ENCODE data around the gene JAML. TPM values are rescaled to one million over a fixed set of nuclear protein-coding genes. Genes with fewer than 3 reads are reported as not detected.

The JAML gene
- total RNA-seq, 1 donor from 2014 or later: 377 TPM

DNA sequence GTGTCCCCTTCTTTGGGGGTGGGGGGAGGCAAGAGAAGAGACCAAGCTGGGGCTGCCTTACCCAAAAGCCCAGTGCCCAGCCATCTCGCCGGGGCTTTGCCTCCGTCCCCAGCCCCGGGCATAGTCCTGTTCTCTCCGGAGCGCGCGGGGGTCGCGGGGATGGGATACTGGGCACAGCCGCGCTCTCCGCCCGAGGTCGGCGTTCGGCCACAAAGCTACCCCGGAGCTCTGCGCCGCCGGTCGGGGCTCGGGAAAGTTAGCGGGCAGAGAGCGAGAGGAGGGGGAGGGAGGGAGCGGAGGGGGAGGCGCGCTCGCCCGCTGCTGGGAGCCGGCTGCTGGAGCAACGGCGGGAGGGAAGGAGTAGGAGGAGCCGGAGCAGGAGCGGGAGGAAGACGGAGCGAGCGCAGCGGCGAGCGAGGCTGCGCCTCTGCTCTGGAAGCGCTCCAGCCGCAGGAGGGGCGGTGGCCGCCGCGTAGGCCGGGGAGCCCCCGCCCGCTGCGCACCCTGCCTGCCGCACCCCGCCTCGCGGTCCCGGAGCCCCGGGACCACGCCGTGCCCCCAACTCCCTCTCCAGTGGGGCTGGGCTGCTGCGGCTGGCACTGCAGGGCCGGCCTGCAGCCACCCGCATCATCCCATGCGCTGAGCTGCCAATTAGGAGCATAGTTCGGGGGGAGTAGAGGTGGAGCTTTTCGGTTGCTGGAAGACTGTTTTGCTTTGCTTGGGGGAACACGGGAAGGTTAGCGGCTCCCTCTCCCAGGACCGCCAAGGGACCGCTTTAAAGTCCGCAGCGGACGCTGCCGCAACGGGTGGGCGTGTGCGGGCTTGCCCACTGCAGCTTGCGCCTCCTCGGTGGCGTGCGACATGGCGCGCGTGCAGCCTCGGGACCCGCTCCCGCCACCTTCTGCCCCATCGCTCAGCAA is 72.0 kb downstream of the JAML start, which contains the start of gene SCN4B:
Gene SCN4B (minus strand): TSS at position 272 of the 920 bp plus-strand sequence. CDS start 150 bp downstream, at position 122.
- intact Hi-C loops (cut with micrococcal nuclease): no loop called here
- Mint-ChIP-seq H3K4me1 (ENCODE audit: low read depth) (peaks cover 6% of the 10 kb centered on the region), H3K27me3 (ENCODE audit: low read depth) (peaks cover 81% of the 10 kb centered on the region), H3K36me3 (ENCODE audit: low read depth) (no peaks in the 10 kb centered on the region), H3K4me3 (ENCODE audit: low read depth) (peak within 1 kb of the TSS; percentile 65), H3K9me3 (no peaks in the 10 kb centered on the region), H3K27ac (no peak within 1 kb of the TSS)
- no peak for DNase-seq (ENCODE audit: low spot score)

DNA sequence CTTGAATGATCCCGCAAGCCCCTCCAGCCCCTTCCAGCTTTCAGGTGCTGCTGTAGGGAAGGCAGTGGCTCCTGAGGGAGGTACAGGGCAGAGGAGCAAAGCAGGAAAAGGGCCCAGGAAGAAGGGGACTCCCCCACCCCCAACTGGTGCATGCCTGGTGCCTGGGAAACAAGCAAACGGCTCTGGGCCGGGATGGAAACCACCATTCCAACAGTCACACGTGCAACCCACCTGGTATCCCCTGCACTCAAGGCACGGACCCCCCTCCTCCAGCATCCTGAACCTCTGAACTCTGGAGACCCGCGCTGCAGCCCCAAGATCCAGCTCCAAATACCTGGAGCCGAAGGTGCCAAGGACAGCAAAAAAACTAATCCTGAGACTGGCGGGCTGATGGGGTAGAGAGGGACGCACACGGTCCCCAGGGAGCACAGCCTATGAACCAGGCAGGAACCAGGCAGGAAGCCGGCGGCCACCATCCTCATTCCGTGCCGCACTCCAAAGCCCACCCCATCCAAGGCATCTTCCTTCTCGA is 72.7 kb downstream of the JAML start:
- H3K9me3 Mint-ChIP-seq: no peaks in the 10 kb centered on the region
- H3K27me3 Mint-ChIP-seq (ENCODE audit: low read depth): peaks cover 80% of the 10 kb centered on the region
- no peak overlapping the region for H3K27ac Mint-ChIP-seq
- H3K36me3 Mint-ChIP-seq (ENCODE audit: low read depth): no peaks in the 10 kb centered on the region
- DNase-seq (ENCODE audit: low spot score): no peak
- H3K4me1 Mint-ChIP-seq (ENCODE audit: low read depth): peaks cover 6% of the 10 kb centered on the region
- H3K4me3 Mint-ChIP-seq (ENCODE audit: low read depth): peak overlapping the region; percentile 45
- intact Hi-C loops (cut with micrococcal nuclease): no loop called here

DNA sequence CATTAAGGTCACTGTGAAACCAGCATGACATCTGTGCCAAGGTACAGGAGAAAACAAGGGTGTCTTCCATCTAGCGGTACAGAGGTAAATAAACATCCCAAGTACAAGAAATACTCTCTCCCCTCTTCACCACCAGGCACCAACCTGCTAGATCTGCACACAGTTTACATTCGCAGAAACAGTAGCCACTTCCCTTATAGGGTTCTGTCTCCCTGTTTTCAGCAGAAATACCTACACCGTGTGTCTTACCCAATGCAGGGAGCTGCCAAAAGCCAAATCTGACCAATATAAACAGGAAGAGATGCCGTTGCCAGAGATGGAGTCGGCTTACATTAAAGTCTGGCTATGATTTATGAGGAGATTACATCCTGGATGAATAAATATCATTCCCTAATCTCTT is 73.4 kb downstream of the JAML start:
- Mint-ChIP-seq H3K27me3 (ENCODE audit: low read depth) (peaks cover 77% of the 10 kb centered on the region), H3K36me3 (ENCODE audit: low read depth) (no peaks in the 10 kb centered on the region), H3K4me3 (ENCODE audit: low read depth) (no peak overlapping the region), H3K9me3 (no peaks in the 10 kb centered on the region), H3K4me1 (ENCODE audit: low read depth) (peaks cover 2% of the 10 kb centered on the region), H3K27ac (no peak overlapping the region)
- DNase-seq (ENCODE audit: low spot score): no peak
- intact Hi-C loops (cut with micrococcal nuclease): no loop called here

DNA sequence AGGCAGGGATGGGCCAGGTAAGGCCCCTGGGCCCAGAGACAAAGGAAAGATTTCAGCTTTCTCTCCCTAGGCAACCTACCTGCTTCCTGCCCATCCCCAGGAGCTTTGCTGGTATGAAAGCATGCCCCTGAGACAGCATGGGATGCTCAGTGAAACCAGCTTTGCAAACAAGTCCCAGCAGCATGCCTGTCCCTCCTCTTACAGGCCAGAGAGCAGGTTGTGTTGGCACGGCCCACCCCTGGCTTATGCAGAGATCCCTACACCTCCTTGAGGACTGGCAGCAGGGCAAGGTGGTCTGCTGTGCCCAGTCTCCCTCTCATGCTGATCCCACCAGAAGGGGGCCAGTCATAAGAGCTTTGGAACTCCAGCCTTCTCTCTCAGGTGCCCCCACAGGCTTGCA is 75.3 kb downstream of the JAML start:
- DNase-seq (ENCODE audit: low spot score): no peak
- H3K4me3 Mint-ChIP-seq (ENCODE audit: low read depth): no peak overlapping the region
- intact Hi-C loops (cut with micrococcal nuclease): loop anchor here (5.0 to 10.0 kb wide), 2 partner anchors 203 to 345 kb away; no protein-coding TSS in a partner anchor
- H3K27me3 Mint-ChIP-seq (ENCODE audit: low read depth): peaks cover 67% of the 10 kb centered on the region
- H3K9me3 Mint-ChIP-seq: no peaks in the 10 kb centered on the region
- H3K27ac Mint-ChIP-seq: no peak overlapping the region
- H3K36me3 Mint-ChIP-seq (ENCODE audit: low read depth): no peaks in the 10 kb centered on the region
- H3K4me1 Mint-ChIP-seq (ENCODE audit: low read depth): peaks cover 3% of the 10 kb centered on the region

DNA sequence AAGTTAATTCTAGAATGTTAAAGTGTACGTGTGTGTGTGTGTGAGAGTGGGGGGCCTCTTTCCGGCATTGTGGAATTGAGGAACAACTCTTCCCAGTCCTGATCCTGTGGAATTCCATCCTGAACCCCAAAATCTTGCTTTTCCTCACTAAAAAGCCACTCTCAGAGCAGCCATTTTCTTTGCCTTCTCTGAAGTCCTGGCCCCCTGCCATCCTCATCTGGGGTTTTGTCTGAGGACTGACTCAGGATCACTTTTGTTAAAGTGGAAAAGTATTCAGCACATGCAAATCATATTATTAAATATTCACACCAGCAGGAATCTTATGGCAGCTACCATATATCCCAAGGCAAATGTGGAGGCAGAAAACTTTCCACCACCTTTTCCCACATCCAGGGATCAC is 76.0 kb downstream of the JAML start:
- Mint-ChIP-seq H3K27me3 (ENCODE audit: low read depth) (peaks cover 67% of the 10 kb centered on the region), H3K27ac (no peak overlapping the region), H3K4me1 (ENCODE audit: low read depth) (peaks cover 3% of the 10 kb centered on the region), H3K9me3 (no peaks in the 10 kb centered on the region), H3K4me3 (ENCODE audit: low read depth) (no peak overlapping the region), H3K36me3 (ENCODE audit: low read depth) (no peaks in the 10 kb centered on the region)
- DNase-seq (ENCODE audit: low spot score): no peak
- intact Hi-C loops (cut with micrococcal nuclease): loop anchor here (5.0 to 10.0 kb wide), 2 partner anchors 203 to 344 kb away; no protein-coding TSS in a partner anchor

DNA sequence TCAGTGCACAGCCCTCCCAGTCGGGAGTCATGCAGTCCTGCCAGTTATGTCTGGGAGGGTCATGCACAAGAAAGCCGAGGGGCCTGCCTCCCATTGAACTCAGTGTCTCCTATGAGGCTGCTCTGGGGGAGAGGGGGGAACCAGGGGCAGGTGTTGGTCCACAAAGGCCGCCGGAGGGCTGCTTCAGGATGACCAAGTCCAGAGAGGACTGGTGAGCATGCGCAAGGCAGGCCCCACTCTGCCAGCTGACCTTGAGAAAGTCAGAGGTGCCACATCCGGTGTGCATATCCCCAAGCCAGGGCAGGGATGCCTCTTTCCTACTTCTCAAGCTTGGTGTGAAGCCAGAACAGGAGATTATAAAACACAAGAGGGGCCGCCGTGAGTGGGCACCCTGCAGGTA is 76.6 kb downstream of the JAML start:
- intact Hi-C loops (cut with micrococcal nuclease): loop anchor here (5.0 to 10.0 kb wide), 2 partner anchors 204 to 343 kb away; no protein-coding TSS in a partner anchor
- Mint-ChIP-seq H3K27ac (no peak overlapping the region), H3K9me3 (no peaks in the 10 kb centered on the region), H3K36me3 (ENCODE audit: low read depth) (no peaks in the 10 kb centered on the region), H3K4me3 (ENCODE audit: low read depth) (no peak overlapping the region), H3K4me1 (ENCODE audit: low read depth) (peaks cover 3% of the 10 kb centered on the region), H3K27me3 (ENCODE audit: low read depth) (peaks cover 64% of the 10 kb centered on the region)
- no peak for DNase-seq (ENCODE audit: low spot score)

DNA sequence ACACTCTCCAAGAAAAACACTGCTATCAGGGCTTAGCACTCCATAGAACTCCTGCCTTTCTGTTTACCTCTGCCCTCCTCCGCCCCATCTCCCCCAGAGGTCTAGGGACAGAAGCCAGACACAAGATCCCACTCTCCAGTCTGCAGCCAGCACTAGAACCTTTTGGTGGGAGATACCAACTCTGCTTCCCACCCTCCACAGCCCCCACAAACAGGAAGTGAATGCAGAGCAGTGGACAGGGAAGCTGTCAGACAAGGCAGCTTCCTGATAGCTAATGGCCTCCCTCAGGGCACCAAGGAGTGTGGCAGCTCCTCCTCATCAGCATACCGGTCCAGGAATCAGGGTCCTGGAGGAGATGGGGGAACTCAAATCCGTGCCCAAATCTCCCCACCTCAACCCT is 77.3 kb downstream of the JAML start:
- H3K36me3 Mint-ChIP-seq (ENCODE audit: low read depth): no peaks in the 10 kb centered on the region
- H3K4me1 Mint-ChIP-seq (ENCODE audit: low read depth): peaks cover 6% of the 10 kb centered on the region
- intact Hi-C loops (cut with micrococcal nuclease): loop anchor here (5.0 to 10.0 kb wide), 2 partner anchors 205 to 343 kb away; no protein-coding TSS in a partner anchor
- no peaks in the 10 kb centered on the region for H3K9me3 Mint-ChIP-seq
- no peak for DNase-seq (ENCODE audit: low spot score)
- H3K4me3 Mint-ChIP-seq (ENCODE audit: low read depth): no peak overlapping the region
- H3K27ac Mint-ChIP-seq: no peak overlapping the region
- H3K27me3 Mint-ChIP-seq (ENCODE audit: low read depth): peaks cover 68% of the 10 kb centered on the region

DNA sequence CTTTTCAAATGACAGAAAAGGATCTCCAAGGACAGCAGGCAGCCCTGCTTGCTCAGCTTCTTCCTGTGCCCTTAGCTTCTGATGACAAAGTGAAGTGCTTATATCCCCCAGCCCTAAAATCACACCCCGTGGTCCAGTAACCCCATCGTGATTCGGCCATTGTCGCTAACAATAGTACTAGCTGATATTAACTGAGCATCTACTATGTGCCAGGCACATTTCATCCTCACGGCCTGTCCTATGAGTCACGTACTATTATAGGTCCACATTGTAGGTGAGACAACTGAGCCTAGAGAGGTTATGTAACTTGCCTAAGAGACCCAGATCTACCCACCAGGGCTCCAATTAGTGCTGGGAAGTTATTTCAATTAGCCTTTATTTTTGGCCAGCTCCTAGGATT is 78.3 kb downstream of the JAML start:
- peaks cover 70% of the 10 kb centered on the region for H3K27me3 Mint-ChIP-seq (ENCODE audit: low read depth)
- H3K36me3 Mint-ChIP-seq (ENCODE audit: low read depth): no peaks in the 10 kb centered on the region
- peak overlapping the region; percentile 77 for H3K4me3 Mint-ChIP-seq (ENCODE audit: low read depth)
- H3K27ac Mint-ChIP-seq: no peak overlapping the region
- intact Hi-C loops (cut with micrococcal nuclease): loop anchor here (5.0 to 10.0 kb wide), 2 partner anchors 206 to 342 kb away; no protein-coding TSS in a partner anchor
- DNase-seq (ENCODE audit: low spot score): no peak
- no peaks in the 10 kb centered on the region for H3K9me3 Mint-ChIP-seq
- peaks cover 6% of the 10 kb centered on the region for H3K4me1 Mint-ChIP-seq (ENCODE audit: low read depth)

DNA sequence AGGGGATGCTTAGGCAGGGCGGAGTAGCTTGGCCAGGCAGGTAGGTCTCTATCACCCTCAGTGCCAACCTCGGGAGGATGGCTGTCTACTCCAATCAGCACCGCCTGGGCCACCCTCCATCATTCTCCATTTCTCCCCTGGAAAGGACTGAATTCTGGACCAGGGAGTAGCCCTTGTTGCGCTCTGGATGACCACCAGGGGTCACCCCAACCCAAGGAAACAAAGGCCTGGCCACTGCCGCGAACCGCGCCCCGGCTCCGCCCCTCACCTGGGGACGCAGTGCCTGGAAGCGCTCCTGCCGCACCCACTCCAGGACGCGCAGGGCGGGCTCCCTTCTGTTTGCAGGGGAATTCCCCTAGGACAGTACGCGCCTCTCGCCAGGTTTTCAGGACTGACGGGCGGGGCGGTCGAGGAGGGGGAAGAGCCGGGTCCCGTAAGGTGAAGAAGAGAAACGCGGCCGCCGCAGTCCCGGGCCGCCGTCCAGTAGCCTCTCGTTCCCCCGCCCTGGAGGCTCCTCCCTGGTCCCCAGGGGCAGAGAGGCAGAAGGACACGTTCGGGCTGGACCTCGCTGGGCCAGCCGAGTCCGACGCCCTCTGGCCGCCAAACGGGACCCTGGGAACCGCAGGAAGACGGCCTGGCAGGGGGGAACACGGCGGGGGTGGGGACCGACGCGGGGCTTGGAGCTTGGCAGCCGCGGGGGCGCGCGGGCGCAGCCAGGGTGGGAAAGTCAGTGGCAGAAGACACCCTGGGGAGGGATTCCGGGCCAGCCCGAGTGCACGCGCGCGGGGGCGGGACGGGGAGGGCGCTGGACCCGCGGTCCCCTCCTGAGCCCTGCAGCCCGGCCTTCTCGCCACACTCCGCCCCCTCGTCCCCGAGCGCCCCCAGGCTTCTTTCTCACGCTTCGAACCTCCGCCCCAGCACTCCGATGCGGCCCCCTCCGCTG is 79.3 kb downstream of the JAML start:
- Mint-ChIP-seq H3K27ac (peak overlapping the region; percentile 24), H3K4me1 (ENCODE audit: low read depth) (peaks cover 6% of the 10 kb centered on the region), H3K27me3 (ENCODE audit: low read depth) (peaks cover 66% of the 10 kb centered on the region), H3K36me3 (ENCODE audit: low read depth) (no peaks in the 10 kb centered on the region), H3K4me3 (ENCODE audit: low read depth) (peak overlapping the region; percentile 81), H3K9me3 (no peaks in the 10 kb centered on the region)
- DNase-seq (ENCODE audit: low spot score): peak; percentile 83
- intact Hi-C loops (cut with micrococcal nuclease): loop anchor here (1.0 to 10.0 kb wide), 6 partner anchors 26 to 465 kb away; no protein-coding TSS in a partner anchor

DNA sequence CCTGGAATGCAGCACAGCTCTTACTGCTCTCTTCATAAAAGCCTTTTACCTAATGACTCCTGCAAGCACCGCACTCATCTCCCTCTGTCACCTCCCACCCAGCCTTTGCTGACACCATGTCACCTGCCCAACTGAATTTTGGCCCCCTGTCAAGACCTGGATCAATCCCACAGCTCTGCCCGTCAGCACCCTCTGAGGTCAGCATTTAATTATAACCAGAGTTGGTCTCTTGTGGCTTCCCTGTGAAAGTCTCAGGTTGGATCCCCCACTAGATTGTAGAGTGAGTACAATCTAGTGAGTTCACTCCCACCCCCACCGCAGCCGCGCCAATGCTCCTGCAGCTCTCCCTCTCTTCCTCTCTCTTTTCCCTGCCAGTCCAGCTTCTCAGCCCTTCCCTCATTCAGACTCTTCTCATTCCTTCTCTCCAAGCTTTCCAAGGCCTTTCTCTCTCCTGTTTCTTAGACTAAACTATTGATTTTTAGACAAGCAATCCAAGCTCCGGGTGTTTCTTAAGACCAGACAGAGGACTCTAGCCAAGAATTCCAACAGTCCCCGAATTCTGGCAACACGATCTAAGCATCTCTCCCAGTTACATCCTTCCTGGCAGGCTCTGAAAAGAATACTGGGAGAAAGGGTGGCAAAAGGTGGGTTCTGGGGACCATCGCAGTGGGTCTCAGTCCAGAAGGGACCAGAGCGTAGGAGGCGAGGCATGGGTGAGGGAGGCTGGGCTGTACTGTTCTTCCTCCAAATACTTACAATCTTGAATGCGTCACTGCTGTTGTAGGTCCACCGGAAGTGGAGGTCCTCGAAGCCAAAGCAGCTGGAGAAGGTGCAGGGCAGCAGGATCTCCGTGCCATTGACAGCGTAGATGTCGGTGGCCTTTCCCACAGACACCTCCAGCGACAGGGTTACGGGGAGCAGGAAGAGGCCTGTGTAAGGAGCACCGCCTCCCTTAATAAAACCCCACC is 80.2 kb downstream of the JAML start:
- DNase-seq (ENCODE audit: low spot score): no peak
- H3K4me3 Mint-ChIP-seq (ENCODE audit: low read depth): no peak overlapping the region
- no peaks in the 10 kb centered on the region for H3K9me3 Mint-ChIP-seq
- intact Hi-C loops (cut with micrococcal nuclease): loop anchor here (1.0 to 10.0 kb wide), 6 partner anchors 27 to 466 kb away; no protein-coding TSS in a partner anchor
- H3K36me3 Mint-ChIP-seq (ENCODE audit: low read depth): no peaks in the 10 kb centered on the region
- no peak overlapping the region for H3K27ac Mint-ChIP-seq
- peaks cover 64% of the 10 kb centered on the region for H3K27me3 Mint-ChIP-seq (ENCODE audit: low read depth)
- H3K4me1 Mint-ChIP-seq (ENCODE audit: low read depth): peaks cover 6% of the 10 kb centered on the region
